Right lobe of liver (tissue), 6 donors: ENCODE results near the gene ABCA8. TPM values are rescaled to one million over a fixed set of nuclear protein-coding genes. Genes with fewer than 3 reads are reported as not detected.
A peak's percentile ranks its signal among the peaks of the same experiment; 100 is the strongest.

Source experiments
- ATAC-seq, 4 donors: fragments of 200-7000 bp; cut with Tn5 transposase; one replicate each; pipeline ENCODE4 v1.9.1; 2020; ENCODE audit warnings: mild to moderate bottlenecking in 4 of 4, moderate library complexity in 4 of 4
- DNase-seq, 3 donors: peaks; one replicate each; pipeline ENCODE4 v3.0.0-alpha.2; 2020
- H3K27ac ChIP-seq, 3 donors: fragments of 200-600 bp; one replicate each; pipeline ENCODE4 v1.8.0; 2022
- H3K27me3 ChIP-seq, 2 donors: fragments of 200-600 bp; one replicate each; pipeline ENCODE4 v1.8.0; 2022
- H3K36me3 ChIP-seq, 4 donors: fragments of 200-600 bp; sonication (generic) in 1 of 4; one replicate each; pipeline versions ENCODE4 v1.5.1 to v1.8.0; 2017 to 2022; ENCODE audit warnings: control low read depth in 1 of 4
- H3K4me1 ChIP-seq, 4 donors: fragments of 200-600 bp; sonication (generic) in 1 of 4; one replicate each; pipeline versions ENCODE4 v1.5.1 to v1.8.0; 2017 to 2022; ENCODE audit warnings: control low read depth in 1 of 4
- H3K4me3 ChIP-seq, 3 donors: fragments of 200-600 bp; one replicate each; pipeline ENCODE4 v1.8.0; 2022
- H3K9me3 ChIP-seq, 4 donors: fragments of 200-600 bp; sonication (generic) in 1 of 4; one replicate each; pipeline versions ENCODE4 v1.5.1 to v1.8.0; 2017 to 2022; ENCODE audit warnings: control low read depth in 1 of 4
- POLR2A ChIP-seq: fragments of 450-650 bp; IDR thresholded peaks from one replicate; pipeline ENCODE4 v1.6.1; 2017; ENCODE audit warnings: antibody characterized with exemption, mild to moderate bottlenecking
- WGBS: methylation state at CpG from one replicate; pipeline ENCODE4 v1.1.6; 2018; ENCODE audit warnings: low coverage, low lambda C conversion rate; ENCODE audit not compliant: insufficient coverage; ENCODE audit errors: missing lambda C conversion rate; 5-methylcytosine and 5-hydroxymethylcytosine counted together
- intact Hi-C, 2 donors: fragments of 100-400 bp; cut with DNase I; formaldehyde crosslinking; loops; one replicate each; pipeline versions ENCODE4 v1.11.2 to v1.14.1; 2022
- total RNA-seq, 6 experiments: library from RNA; depleted of rRNA in 2 of 6; stranded (reverse); fragments of >200 nt in 2 of 6; fragmentation: NEBNext Ultra II Directional in 3 of 6; extraction: Animal tissue kit (Norgen Biotek cat#: 25700) in 3 of 6; gene quantifications; one replicate each; pipeline versions ENCODE4 v1.1.0 to v1.2.4, GENCODE V29; 2016 to 2023
- TF ChIP-seq, protein P1 (sequence below), 4 donors: fragments of 200-600 bp in 3 of 4; fragments of 450-650 bp in 1 of 4; IDR thresholded peaks; one replicate each; pipeline versions ENCODE4 v1.5.1 to v1.8.0; 2016 to 2022; ENCODE audit warnings: antibody characterized with exemption in 4 of 4, mild to moderate bottlenecking in 2 of 4
- donor health status: DM: no; HTN: yes; CAD: no.
- donor health status: DM: no; HTN: no; CAD: no.
- donor health status: DM: no; HTN: no; CAD: no.
- donor health status: DM: no; HTN: yes; CAD: no.
- donor health status: DM: no; HTN: yes; CAD: no.

ABCA8 gene
- total RNA-seq, 6 experiments from 2014 or later = 21.8 to 44.0 (median 29.9) TPM

DNA sequence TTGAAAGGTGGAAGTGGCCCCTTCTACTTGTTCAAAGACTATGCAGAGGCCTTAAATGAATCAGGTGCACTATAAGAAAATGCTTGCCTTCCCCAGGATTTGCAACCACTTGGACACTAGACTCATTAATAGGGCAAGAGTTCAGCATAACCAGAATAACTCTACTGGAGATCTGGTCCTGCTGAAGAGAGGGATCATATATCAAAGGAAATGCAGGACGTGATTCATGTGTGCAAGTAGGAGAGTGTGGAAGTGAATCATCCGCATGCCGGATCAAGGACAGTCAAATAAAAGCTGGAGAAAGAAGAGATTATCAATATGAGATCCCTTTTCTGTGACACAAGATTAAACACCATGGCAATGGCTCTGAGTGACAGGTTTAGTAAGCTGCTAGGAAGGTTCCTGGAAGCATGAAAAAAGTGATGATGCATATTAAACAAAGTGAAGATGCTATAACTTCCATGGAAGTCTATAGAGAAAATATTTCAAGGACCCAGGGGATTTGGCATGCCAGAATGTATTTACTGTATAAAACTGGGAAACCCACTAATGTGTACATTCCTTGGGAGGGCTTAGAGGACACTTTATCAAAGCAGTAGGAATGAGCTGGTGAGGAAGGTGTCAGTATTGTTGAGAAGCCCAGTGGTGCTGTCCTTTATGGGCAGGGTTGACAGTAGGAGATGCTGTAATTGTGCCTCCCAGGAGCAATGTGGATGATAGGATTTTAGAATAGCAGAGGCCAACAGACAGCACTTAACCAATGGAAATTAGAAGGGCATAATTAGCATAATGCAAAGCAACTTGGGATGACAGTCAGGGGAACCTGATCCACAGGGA, 133.1 kb downstream of the ABCA8 start:
- Histone ChIP-seq H3K9me3 (no peaks in the 10 kb centered on the region), H3K4me1 (peaks cover 0 to 55% (median 22%) of the 10 kb centered on the region in 4 donors), H3K27ac (peak overlapping the region; percentile 55 to 82 (median 67)), H3K4me3 (no peak overlapping the region), H3K27me3 (no peaks in the 10 kb centered on the region), H3K36me3 (no peaks in the 10 kb centered on the region)
- TF ChIP-seq POLR2A = no peak
- TF ChIP-seq, protein P1, sequence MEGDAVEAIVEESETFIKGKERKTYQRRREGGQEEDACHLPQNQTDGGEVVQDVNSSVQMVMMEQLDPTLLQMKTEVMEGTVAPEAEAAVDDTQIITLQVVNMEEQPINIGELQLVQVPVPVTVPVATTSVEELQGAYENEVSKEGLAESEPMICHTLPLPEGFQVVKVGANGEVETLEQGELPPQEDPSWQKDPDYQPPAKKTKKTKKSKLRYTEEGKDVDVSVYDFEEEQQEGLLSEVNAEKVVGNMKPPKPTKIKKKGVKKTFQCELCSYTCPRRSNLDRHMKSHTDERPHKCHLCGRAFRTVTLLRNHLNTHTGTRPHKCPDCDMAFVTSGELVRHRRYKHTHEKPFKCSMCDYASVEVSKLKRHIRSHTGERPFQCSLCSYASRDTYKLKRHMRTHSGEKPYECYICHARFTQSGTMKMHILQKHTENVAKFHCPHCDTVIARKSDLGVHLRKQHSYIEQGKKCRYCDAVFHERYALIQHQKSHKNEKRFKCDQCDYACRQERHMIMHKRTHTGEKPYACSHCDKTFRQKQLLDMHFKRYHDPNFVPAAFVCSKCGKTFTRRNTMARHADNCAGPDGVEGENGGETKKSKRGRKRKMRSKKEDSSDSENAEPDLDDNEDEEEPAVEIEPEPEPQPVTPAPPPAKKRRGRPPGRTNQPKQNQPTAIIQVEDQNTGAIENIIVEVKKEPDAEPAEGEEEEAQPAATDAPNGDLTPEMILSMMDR (IDR thresholded peaks at IDR 0.05) = no peak
- peak in 2 of 4 donors; percentile 27 to 52 for ATAC-seq
- intact Hi-C loops = no loop called here
- 17% methylated on average over 3 of the region's 3 CpGs for WGBS
- no peak for DNase-seq

DNA sequence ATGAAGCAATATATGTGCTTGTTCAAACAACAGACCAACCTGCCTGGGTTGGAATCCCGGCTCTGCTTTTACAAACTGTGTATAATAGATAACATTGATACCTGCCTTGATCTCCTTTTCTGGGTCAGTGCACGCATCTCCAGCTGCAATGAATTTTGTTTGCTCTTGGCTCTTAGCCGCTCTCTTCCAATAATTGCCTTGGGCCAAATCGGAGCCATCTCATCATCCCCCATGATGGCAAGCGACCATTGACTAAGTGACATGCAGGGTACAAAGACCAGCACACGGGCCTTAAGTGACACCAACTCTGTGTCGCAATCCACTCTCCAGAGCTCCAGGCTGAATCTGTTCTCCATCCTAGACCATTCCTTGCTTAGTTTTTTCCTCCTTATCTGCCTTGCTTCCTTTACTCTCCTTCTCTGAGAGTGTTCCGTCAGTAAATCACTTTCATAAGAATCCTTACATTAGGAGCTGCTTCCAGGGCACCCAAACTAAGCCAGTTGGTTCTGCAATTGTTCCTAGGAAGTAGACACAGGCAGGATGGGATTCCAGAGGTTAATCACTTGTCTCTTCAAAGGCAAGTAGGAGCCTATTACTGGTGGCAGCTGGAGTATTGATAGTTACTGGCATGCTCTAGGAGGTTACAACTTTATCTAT, 134.2 kb downstream of the ABCA8 start:
- Histone ChIP-seq H3K9me3 (no peaks in the 10 kb centered on the region), H3K36me3 (no peaks in the 10 kb centered on the region), H3K27me3 (no peaks in the 10 kb centered on the region), H3K27ac (peak overlapping the region; percentile 55 to 82 (median 67)), H3K4me1 (peaks cover 0 to 55% (median 22%) of the 10 kb centered on the region in 4 donors), H3K4me3 (no peak overlapping the region)
- intact Hi-C loops = no loop called here
- ATAC-seq (peak; percentile 65 to 82 (median 76)), DNase-seq (peak; percentile 53 to 90 (median 78))
- no peak for TF ChIP-seq POLR2A
- TF ChIP-seq, protein P1 (IDR thresholded peaks at IDR 0.05) = no peak
- 15% methylated on average over 7 of the region's 8 CpGs for WGBS

DNA sequence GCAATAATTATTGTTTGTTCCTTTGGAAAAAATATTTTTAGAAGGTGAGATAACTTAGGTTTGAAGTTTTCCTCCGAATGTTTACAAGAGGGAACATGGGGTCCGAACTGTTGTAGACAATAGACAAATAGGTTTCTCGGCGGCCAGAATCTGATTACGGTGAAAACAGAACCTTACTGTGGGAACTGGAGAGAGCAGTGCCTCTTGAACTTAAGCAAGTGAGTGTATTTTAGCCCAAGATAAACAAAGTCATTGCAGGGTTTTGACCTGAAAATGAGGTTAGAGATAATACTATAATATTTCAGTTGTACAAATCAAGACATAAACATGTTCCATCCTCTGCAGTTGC, 134.7 kb downstream of the ABCA8 start:
- Histone ChIP-seq H3K4me1 (peaks cover 0 to 54% (median 22%) of the 10 kb centered on the region in 4 donors), H3K36me3 (no peaks in the 10 kb centered on the region), H3K4me3 (peak overlapping the region in 2 of 3 donors; percentile 18 to 33), H3K9me3 (no peaks in the 10 kb centered on the region), H3K27ac (peak overlapping the region; percentile 49 to 82 (median 67)), H3K27me3 (no peaks in the 10 kb centered on the region)
- ATAC-seq = peak in 3 of 4 donors; percentile 31 to 73 (median 61)
- no peak for DNase-seq
- 7% methylated on average over 5 of the region's 5 CpGs for WGBS
- intact Hi-C loops = no loop called here
- TF ChIP-seq POLR2A = no peak
- TF ChIP-seq, protein P1 (IDR thresholded peaks at IDR 0.05) = no peak

DNA sequence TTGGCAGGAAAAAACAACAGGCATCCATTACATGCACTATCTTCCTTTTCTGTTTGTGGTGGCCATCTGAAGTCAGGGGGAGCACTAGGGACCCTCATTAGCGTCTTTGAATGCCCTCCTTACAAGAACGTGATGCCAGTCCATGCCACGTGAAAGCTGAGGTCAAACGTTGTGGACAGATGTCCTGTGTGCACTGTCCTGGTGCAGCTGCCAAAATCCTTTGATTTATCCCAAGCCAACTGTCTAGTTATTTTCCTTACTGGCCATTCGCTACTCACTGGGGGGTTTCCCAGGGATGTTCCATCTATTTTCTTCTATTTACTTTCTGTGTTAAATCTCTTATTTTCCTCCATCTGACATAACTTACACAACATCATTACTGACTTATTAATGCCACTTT, 135.7 kb downstream of the ABCA8 start:
- Histone ChIP-seq H3K36me3 (no peaks in the 10 kb centered on the region), H3K4me1 (peaks cover 0 to 50% (median 21%) of the 10 kb centered on the region in 4 donors)
- 20% methylated on average over 1 of the region's 5 CpGs for WGBS

More for the DNA sequence above, 135.7 kb downstream of the ABCA8 start:
- intact Hi-C loops = no loop called here
- no peak for TF ChIP-seq POLR2A
- TF ChIP-seq, protein P1 (IDR thresholded peaks at IDR 0.05) = no peak
- Histone ChIP-seq H3K9me3 (no peaks in the 10 kb centered on the region), H3K4me3 (no peak overlapping the region), H3K27ac (peak overlapping the region; percentile 53 to 82 (median 67)), H3K27me3 (no peaks in the 10 kb centered on the region)
- ATAC-seq (peak; percentile 58 to 71 (median 58)), DNase-seq (peak; percentile 59 to 87 (median 77))

Other genes with a start within 250 kb of the ABCA8 start
- gene ABCA9, start 105.5 kb upstream of the ABCA8 start, total RNA-seq = 10 to 100 TPM in 2 of 6 experiments, 1 to 10 TPM in 4; 4.9 to 19.4 (median 8.8) TPM
- gene ABCA6, start 186.5 kb upstream of the ABCA8 start, total RNA-seq = 100 to 1,000 TPM in 3 of 6 experiments, 10 to 100 TPM in 3; 54.7 to 155 (median 86.2) TPM